Measurements from ENCODE around the gene CYP4Z1. TPM values are rescaled to one million over a fixed set of nuclear protein-coding genes. Genes with fewer than 3 reads are reported as not detected.
"Not testable (repeated sequence)": the region's sequence is repeated elsewhere in the genome, so short reads cannot be mapped to it uniquely, and the experiment has no call there.

Gene CYP4Z1
- polyA plus RNA-seq, 1 of the 3 experiments (the other 2 are of a cell fraction), result not detected

DNA sequence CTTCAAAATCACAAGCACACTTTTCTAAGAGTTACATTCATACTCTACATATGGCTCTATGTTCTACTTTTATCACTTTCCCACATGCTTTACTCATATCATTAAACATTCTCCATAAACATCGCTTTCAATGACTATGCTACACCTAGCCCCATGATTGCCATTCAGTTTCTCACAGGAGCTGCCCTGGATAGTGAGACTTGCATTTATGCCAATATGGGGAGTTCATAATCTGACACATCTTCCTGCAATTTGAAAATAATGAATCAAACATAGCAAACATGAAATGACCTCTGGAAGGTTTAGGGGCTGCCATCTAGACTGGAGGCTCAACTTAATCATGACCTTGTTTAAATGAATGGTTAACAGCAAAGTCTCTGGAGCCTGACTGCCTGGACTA, 61.2 kb downstream of the CYP4Z1 start:
- Histone ChIP-seq H3K27me3 (ENCODE audit: insufficient read depth) (no peaks in the 10 kb centered on the region; the same call in 1 of the 2 replicates), H3K27ac (ENCODE audit: low read depth in 2 of 2, low read length in 1 of 2) (no peak overlapping the region), H3K9me3 (no peaks in the 10 kb centered on the region), H3F3A (replicated peaks; ENCODE audit: insufficient read depth) (no peaks in the 10 kb centered on the region), H3K36me3 (replicated peaks in 1 of 2; ENCODE audit: control insufficient read depth in 1 of 2, insufficient read depth in 2 of 2, low read length in 1 of 2) (no peaks in the 10 kb centered on the region), H3K9ac (no peak overlapping the region), H2AFZ (ENCODE audit: low read depth) (no peak overlapping the region), H3K4me1 (ENCODE audit: control insufficient read depth in 1 of 2, insufficient read depth in 2 of 2, low read depth in 1 of 2, low read length in 1 of 2) (no peaks in the 10 kb centered on the region), H3K79me2 (ENCODE audit: insufficient read depth) (no peaks in the 10 kb centered on the region), H4K20me1 (ENCODE audit: insufficient read depth) (no peaks in the 10 kb centered on the region), H3K4me3 (ENCODE audit: low read depth in 2 of 2, low read length in 1 of 2) (no peak overlapping the region), H3K9me2 (no peaks in the 10 kb centered on the region), H3K4me2 (no peak overlapping the region)
- no peak for DNase-seq
- CTCF ChIA-PET, result no interaction called here
- WGBS (ENCODE audit: low lambda C conversion rate), result 65% methylated on average over 1 of the region's 1 CpG
- no peak for TF ChIP-seq JUND (IDR thresholded peaks at IDR 0.05)
- TF ChIP-seq, protein P1, sequence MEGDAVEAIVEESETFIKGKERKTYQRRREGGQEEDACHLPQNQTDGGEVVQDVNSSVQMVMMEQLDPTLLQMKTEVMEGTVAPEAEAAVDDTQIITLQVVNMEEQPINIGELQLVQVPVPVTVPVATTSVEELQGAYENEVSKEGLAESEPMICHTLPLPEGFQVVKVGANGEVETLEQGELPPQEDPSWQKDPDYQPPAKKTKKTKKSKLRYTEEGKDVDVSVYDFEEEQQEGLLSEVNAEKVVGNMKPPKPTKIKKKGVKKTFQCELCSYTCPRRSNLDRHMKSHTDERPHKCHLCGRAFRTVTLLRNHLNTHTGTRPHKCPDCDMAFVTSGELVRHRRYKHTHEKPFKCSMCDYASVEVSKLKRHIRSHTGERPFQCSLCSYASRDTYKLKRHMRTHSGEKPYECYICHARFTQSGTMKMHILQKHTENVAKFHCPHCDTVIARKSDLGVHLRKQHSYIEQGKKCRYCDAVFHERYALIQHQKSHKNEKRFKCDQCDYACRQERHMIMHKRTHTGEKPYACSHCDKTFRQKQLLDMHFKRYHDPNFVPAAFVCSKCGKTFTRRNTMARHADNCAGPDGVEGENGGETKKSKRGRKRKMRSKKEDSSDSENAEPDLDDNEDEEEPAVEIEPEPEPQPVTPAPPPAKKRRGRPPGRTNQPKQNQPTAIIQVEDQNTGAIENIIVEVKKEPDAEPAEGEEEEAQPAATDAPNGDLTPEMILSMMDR (IDR thresholded peaks at IDR 0.05), result no peak
- TF ChIP-seq, protein P2, sequence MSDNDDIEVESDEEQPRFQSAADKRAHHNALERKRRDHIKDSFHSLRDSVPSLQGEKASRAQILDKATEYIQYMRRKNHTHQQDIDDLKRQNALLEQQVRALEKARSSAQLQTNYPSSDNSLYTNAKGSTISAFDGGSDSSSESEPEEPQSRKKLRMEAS (IDR thresholded peaks at IDR 0.05; ENCODE audit: low read depth), result no peak
- TF ChIP-seq TAF1 (IDR thresholded peaks at IDR 0.05; ENCODE audit: borderline replicate concordance, low read depth, low read length), result no peak
- no peak for TF ChIP-seq TCF12 (IDR thresholded peaks at IDR 0.05)
- no peak for TF ChIP-seq RXRA (IDR thresholded peaks at IDR 0.05; ENCODE audit: borderline replicate concordance, low read depth)
- TF ChIP-seq, protein P3, sequence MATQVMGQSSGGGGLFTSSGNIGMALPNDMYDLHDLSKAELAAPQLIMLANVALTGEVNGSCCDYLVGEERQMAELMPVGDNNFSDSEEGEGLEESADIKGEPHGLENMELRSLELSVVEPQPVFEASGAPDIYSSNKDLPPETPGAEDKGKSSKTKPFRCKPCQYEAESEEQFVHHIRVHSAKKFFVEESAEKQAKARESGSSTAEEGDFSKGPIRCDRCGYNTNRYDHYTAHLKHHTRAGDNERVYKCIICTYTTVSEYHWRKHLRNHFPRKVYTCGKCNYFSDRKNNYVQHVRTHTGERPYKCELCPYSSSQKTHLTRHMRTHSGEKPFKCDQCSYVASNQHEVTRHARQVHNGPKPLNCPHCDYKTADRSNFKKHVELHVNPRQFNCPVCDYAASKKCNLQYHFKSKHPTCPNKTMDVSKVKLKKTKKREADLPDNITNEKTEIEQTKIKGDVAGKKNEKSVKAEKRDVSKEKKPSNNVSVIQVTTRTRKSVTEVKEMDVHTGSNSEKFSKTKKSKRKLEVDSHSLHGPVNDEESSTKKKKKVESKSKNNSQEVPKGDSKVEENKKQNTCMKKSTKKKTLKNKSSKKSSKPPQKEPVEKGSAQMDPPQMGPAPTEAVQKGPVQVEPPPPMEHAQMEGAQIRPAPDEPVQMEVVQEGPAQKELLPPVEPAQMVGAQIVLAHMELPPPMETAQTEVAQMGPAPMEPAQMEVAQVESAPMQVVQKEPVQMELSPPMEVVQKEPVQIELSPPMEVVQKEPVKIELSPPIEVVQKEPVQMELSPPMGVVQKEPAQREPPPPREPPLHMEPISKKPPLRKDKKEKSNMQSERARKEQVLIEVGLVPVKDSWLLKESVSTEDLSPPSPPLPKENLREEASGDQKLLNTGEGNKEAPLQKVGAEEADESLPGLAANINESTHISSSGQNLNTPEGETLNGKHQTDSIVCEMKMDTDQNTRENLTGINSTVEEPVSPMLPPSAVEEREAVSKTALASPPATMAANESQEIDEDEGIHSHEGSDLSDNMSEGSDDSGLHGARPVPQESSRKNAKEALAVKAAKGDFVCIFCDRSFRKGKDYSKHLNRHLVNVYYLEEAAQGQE (IDR thresholded peaks at IDR 0.05; ENCODE audit: low read depth, low read length), result no peak
- TF ChIP-seq FOXM1 (IDR thresholded peaks at IDR 0.05; ENCODE audit: low read depth), result no peak
- POLR2A ChIA-PET, result interaction anchor here (1.0 kb wide), 1 partner anchor 10 kb away, joined by 3 read pairs; no protein-coding TSS in a partner anchor

DNA sequence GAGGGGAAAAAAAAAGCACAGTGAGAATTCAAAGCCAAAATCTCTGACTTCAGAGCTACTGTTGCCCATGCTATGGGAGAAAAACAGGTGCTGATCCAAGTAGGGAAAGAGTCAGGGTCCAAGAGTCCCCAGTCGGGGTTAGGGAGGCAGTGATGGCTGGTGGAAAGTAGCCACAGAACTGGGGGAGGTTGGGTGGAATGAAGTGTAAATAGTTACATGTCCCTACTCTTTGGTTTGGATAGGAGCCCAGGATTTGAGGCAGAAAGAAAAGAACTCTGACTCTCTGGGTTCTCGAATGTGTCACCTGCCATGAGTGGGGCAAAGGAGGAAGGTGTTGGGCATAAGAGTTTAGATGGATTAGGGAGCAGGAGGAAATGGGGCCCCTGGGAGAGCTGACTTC, 61.8 kb downstream of the CYP4Z1 start:
- POLR2A ChIA-PET; H3K9ac ChIP-seq; H3K27me3 ChIP-seq (ENCODE audit: insufficient read depth); H3K79me2 ChIP-seq (ENCODE audit: insufficient read depth); CTCF ChIA-PET; H3K36me3 ChIP-seq (replicated peaks in 1 of 2; ENCODE audit: control insufficient read depth in 1 of 2, insufficient read depth in 2 of 2, low read length in 1 of 2); H3F3A ChIP-seq (replicated peaks; ENCODE audit: insufficient read depth); H3K4me3 ChIP-seq (ENCODE audit: low read depth in 2 of 2, low read length in 1 of 2); DNase-seq; H3K4me1 ChIP-seq (ENCODE audit: control insufficient read depth in 1 of 2, insufficient read depth in 2 of 2, low read depth in 1 of 2, low read length in 1 of 2); H3K9me2 ChIP-seq; H3K4me2 ChIP-seq; H2AFZ ChIP-seq (ENCODE audit: low read depth); H4K20me1 ChIP-seq (ENCODE audit: insufficient read depth); H3K27ac ChIP-seq (ENCODE audit: low read depth in 2 of 2, low read length in 1 of 2); H3K9me3 ChIP-seq: not testable (repeated sequence)
- whole genome bisulfite sequencing (ENCODE audit: low lambda C conversion rate), result 24% methylated on average over 2 of the region's 2 CpGs

DNA sequence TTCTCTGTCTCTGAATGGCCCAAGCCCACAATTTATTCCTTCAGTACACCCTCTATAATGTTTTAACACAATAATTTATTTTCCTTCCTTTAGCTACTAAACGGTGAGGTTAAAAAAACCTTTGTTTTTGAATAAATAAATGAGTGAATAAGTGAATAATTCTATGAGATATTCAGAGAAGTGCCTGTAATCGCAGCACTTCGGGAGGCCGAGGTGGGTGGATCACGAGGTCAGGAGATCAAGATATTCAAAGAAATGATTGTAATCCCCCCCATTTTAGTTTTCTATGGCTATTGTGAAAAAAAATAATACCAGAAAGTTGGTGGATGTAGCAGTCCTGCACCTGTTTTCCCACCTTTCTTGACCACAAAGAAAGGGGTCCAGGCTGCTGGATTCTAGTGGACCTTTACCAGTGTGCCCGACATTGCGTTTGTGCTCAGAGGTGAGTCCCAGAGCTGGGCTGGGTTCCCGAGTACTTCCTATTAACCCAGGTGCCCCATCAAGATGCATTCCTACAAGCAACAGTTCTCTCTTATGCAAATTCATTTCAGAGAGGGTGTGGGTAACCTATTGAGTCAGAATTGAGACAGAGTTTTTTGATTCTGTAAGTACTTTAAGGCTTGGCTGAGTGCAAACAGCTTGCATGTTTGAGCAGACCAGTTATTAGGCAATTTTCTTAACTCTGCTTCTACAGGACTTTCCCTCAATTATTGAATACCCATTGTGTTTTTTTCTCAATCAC, 62.6 kb downstream of the CYP4Z1 start:
- H3K9me2 ChIP-seq; H3K79me2 ChIP-seq (ENCODE audit: insufficient read depth); POLR2A ChIA-PET; H3F3A ChIP-seq (replicated peaks; ENCODE audit: insufficient read depth); H3K36me3 ChIP-seq (replicated peaks in 1 of 2; ENCODE audit: control insufficient read depth in 1 of 2, insufficient read depth in 2 of 2, low read length in 1 of 2); CTCF ChIA-PET; H4K20me1 ChIP-seq (ENCODE audit: insufficient read depth); DNase-seq; H3K4me2 ChIP-seq; H3K9me3 ChIP-seq; H3K27me3 ChIP-seq (ENCODE audit: insufficient read depth); H3K4me3 ChIP-seq (ENCODE audit: low read depth in 2 of 2, low read length in 1 of 2); H3K4me1 ChIP-seq (ENCODE audit: control insufficient read depth in 1 of 2, insufficient read depth in 2 of 2, low read depth in 1 of 2, low read length in 1 of 2); H2AFZ ChIP-seq (ENCODE audit: low read depth); H3K27ac ChIP-seq (ENCODE audit: low read depth in 2 of 2, low read length in 1 of 2); H3K9ac ChIP-seq: not testable (repeated sequence)
- 46% methylated on average over 7 of the region's 8 CpGs for WGBS (ENCODE audit: low lambda C conversion rate)

DNA sequence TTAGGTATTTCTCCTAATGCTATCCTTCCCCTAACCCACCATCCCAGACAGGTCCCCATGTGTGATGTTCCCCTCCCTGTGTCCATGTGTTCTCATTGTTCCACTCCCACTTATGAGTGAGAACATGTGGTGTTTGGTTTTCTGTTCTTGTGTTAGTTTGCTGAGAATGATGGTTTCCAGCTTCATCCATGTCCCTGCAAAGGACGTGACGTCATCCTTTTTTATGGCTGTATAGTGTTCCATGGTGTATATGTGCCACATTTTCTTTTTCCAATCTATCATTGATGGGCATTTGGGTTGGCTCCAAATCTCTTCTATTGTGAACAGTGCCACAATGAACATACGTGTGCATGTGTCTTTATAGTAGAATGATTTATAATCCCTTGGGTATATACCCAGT, 65.6 kb downstream of the CYP4Z1 start:
- H2AFZ ChIP-seq (ENCODE audit: low read depth); H3K79me2 ChIP-seq (ENCODE audit: insufficient read depth); POLR2A ChIA-PET; CTCF ChIA-PET; H3K9me2 ChIP-seq; H3K4me1 ChIP-seq (ENCODE audit: control insufficient read depth in 1 of 2, insufficient read depth in 2 of 2, low read depth in 1 of 2, low read length in 1 of 2); H3K27ac ChIP-seq (ENCODE audit: low read depth in 2 of 2, low read length in 1 of 2); DNase-seq; H4K20me1 ChIP-seq (ENCODE audit: insufficient read depth); H3K27me3 ChIP-seq (ENCODE audit: insufficient read depth); H3K4me2 ChIP-seq; H3F3A ChIP-seq (replicated peaks; ENCODE audit: insufficient read depth); H3K4me3 ChIP-seq (ENCODE audit: low read depth in 2 of 2, low read length in 1 of 2); H3K9me3 ChIP-seq; H3K36me3 ChIP-seq (replicated peaks in 1 of 2; ENCODE audit: control insufficient read depth in 1 of 2, insufficient read depth in 2 of 2, low read length in 1 of 2); H3K9ac ChIP-seq: not testable (repeated sequence)
- 46% methylated on average over 3 of the region's 3 CpGs for WGBS (ENCODE audit: low lambda C conversion rate)
